Karpas-422 (cell line): ENCODE results near the gene PKP3. TPM values are rescaled to one million over a fixed set of nuclear protein-coding genes. Genes with fewer than 3 reads are reported as not detected.

ENCODE experiments used
- DNase-seq: peaks from one replicate; pipeline ENCODE4 v3.0.0-alpha.2; 2015
- H2AFZ ChIP-seq: fragments of 200-600 bp; sonication (generic); 2 replicates; pipeline ENCODE4 v1.6.1; 2014; ENCODE audit warnings: antibody characterized with exemption, low read length, mixed read lengths
- H3K27ac ChIP-seq: fragments of 200-600 bp; sonication (generic); 2 replicates; pipeline ENCODE4 v1.5.1; 2014; ENCODE audit warnings: mild to moderate bottlenecking, low read length, moderate library complexity
- H3K27me3 ChIP-seq: fragments of 200-600 bp; sonication (generic); 2 replicates; pipeline ENCODE4 v1.6.1; 2014; ENCODE audit warnings: low read length, mixed read lengths
- H3K36me3 ChIP-seq: fragments of 200-600 bp; sonication (generic); 2 replicates; pipeline ENCODE4 v1.6.1; 2014; ENCODE audit warnings: low read length, mixed read lengths; ENCODE audit not compliant: insufficient read depth
- H3K4me1 ChIP-seq: fragments of 200-600 bp; sonication (generic); 2 replicates; pipeline ENCODE4 v1.6.1; 2014; ENCODE audit warnings: mild to moderate bottlenecking, low read length, mixed read lengths
- H3K4me2 ChIP-seq: fragments of 200-600 bp; sonication (generic); 2 replicates; pipeline ENCODE4 v1.6.1; 2014; ENCODE audit warnings: low read length, low read depth, mild to moderate bottlenecking; ENCODE audit not compliant: poor library complexity, severe bottlenecking
- H3K4me3 ChIP-seq: fragments of 200-600 bp; sonication (generic); 2 replicates; pipeline ENCODE4 v1.5.1; 2014; ENCODE audit warnings: mild to moderate bottlenecking, antibody characterized with exemption, low read length, mixed read lengths
- H3K79me2 ChIP-seq: fragments of 200-600 bp; sonication (generic); 2 replicates; pipeline ENCODE4 v1.6.1; 2014; ENCODE audit warnings: mild to moderate bottlenecking, low read length, mixed read lengths
- H3K9ac ChIP-seq: fragments of 200-600 bp; sonication (generic); 2 replicates; pipeline ENCODE4 v1.6.0; 2014; ENCODE audit warnings: low read length
- H3K9me2 ChIP-seq: fragments of 200-600 bp; sonication (generic), shearing (Covaris generic); replicated peaks from 2 replicates; pipeline ENCODE4 v1.6.0; 2014; ENCODE audit warnings: mild to moderate bottlenecking, low read length, moderate library complexity; ENCODE audit not compliant: insufficient read depth
- H3K9me3 ChIP-seq: fragments of 300-700, 200-600 bp; sonication (generic); 2 replicates; pipeline ENCODE4 v1.6.1; 2014; ENCODE audit warnings: low read length, mixed read lengths
- H4K20me1 ChIP-seq: fragments of 200-600 bp; sonication (generic); 2 replicates; pipeline ENCODE4 v1.6.1; 2014; ENCODE audit warnings: mild to moderate bottlenecking, antibody characterized with exemption, low read length, low read depth; ENCODE audit not compliant: insufficient read depth
- total RNA-seq: library from RNA; depleted of rRNA; stranded (reverse); fragments of >200 nt; shearing (Covaris generic); gene quantifications from 2 replicates; pipeline ENCODE4 v1.2.3, GENCODE V29; 2014; ENCODE audit warnings: low replicate concordance

Gene PKP3
- total RNA-seq, 1 experiment from 2014 or later, result not detected

GRCh38 chr11:403761-404431, 9.9 kb downstream of the PKP3 start:
- Histone ChIP-seq H3K9me3 (peaks cover 3% of the 10 kb centered on the region; the same call in 1 of the 2 replicates), H3K9ac (no peak overlapping the region)
- no peak for DNase-seq

GRCh38 chr11:404551-405264, 10.7 kb downstream of the PKP3 start:
- no peak overlapping the region for H3K27ac ChIP-seq
- no peak overlapping the region for H3K9ac ChIP-seq

More at GRCh38 chr11:403761-404431, 9.9 kb downstream of the PKP3 start:
- Histone ChIP-seq H3K4me1 (peaks cover 7% of the 10 kb centered on the region), H3K4me2 (no peak overlapping the region), H3K27ac (no peak overlapping the region), H3K36me3 (no peaks in the 10 kb centered on the region), H3K27me3 (no peaks in the 10 kb centered on the region), H4K20me1 (no peaks in the 10 kb centered on the region), H3K4me3 (no peak overlapping the region), H2AFZ (no peak overlapping the region), H3K79me2 (no peaks in the 10 kb centered on the region), H3K9me2 (no peaks in the 10 kb centered on the region)

GRCh38 chr11:405323-405953, 11.4 kb downstream of the PKP3 start:
- no peak overlapping the region for H2AFZ ChIP-seq
- no peaks in the 10 kb centered on the region; the same call in 1 of the 2 replicates for H3K9me3 ChIP-seq
- no peaks in the 10 kb centered on the region for H3K36me3 ChIP-seq
- no peak for DNase-seq
- no peaks in the 10 kb centered on the region for H3K9me2 ChIP-seq
- H3K27me3 ChIP-seq, result no peaks in the 10 kb centered on the region
- H3K79me2 ChIP-seq, result no peaks in the 10 kb centered on the region
- H3K4me1 ChIP-seq, result peaks cover 7% of the 10 kb centered on the region
- H3K27ac ChIP-seq, result no peak overlapping the region
- H3K4me2 ChIP-seq, result no peak overlapping the region
- no peak overlapping the region for H3K9ac ChIP-seq
- H3K4me3 ChIP-seq, result no peak overlapping the region
- no peaks in the 10 kb centered on the region for H4K20me1 ChIP-seq

More at GRCh38 chr11:404551-405264, 10.7 kb downstream of the PKP3 start:
- no peaks in the 10 kb centered on the region for H4K20me1 ChIP-seq
- H3K27me3 ChIP-seq, result no peaks in the 10 kb centered on the region
- H3K9me3 ChIP-seq, result peaks cover 3% of the 10 kb centered on the region; the same call in 1 of the 2 replicates
- H2AFZ ChIP-seq, result no peak overlapping the region
- H3K79me2 ChIP-seq, result no peaks in the 10 kb centered on the region
- H3K4me1 ChIP-seq, result peaks cover 7% of the 10 kb centered on the region
- H3K36me3 ChIP-seq, result no peaks in the 10 kb centered on the region
- H3K9me2 ChIP-seq, result no peaks in the 10 kb centered on the region
- no peak overlapping the region for H3K4me2 ChIP-seq
- no peak for DNase-seq
- H3K4me3 ChIP-seq, result no peak overlapping the region

- H3K36me3 ChIP-seq, result no peaks in the 10 kb centered on the region
- H2AFZ ChIP-seq, result peak overlapping the region; percentile 61; the same call in 1 of the 2 replicates
- no peaks in the 10 kb centered on the region for H3K27me3 ChIP-seq
- no peaks in the 10 kb centered on the region; the same call in 1 of the 2 replicates for H3K9me3 ChIP-seq
- H4K20me1 ChIP-seq, result no peaks in the 10 kb centered on the region
- peak overlapping the region; percentile 53; the same call in 1 of the 2 replicates for H3K4me3 ChIP-seq
- H3K9ac ChIP-seq, result peak overlapping the region; percentile 57
- H3K4me2 ChIP-seq, result peak overlapping the region; percentile 66
- no peak for DNase-seq
- no peaks in the 10 kb centered on the region for H3K79me2 ChIP-seq
- no peak overlapping the region for H3K27ac ChIP-seq
- H3K9me2 ChIP-seq, result no peaks in the 10 kb centered on the region
- peaks cover 7% of the 10 kb centered on the region for H3K4me1 ChIP-seq
Observed at GRCh38 chr11:405954-406795, 12.2 kb downstream of the PKP3 start.

GRCh38 chr11:406796-407650, 13.0 kb downstream of the PKP3 start:
- no peak overlapping the region for H3K27ac ChIP-seq
- H3K4me1 ChIP-seq, result peaks cover 7% of the 10 kb centered on the region
- peak overlapping the region; percentile 61; the same call in 1 of the 2 replicates for H2AFZ ChIP-seq
- peak overlapping the region; percentile 57 for H3K9ac ChIP-seq
- no peaks in the 10 kb centered on the region; the same call in 1 of the 2 replicates for H3K9me3 ChIP-seq
- DNase-seq, result peak; percentile 96
- H3K4me2 ChIP-seq, result peak overlapping the region; percentile 66
- H3K4me3 ChIP-seq, result peak overlapping the region; percentile 53; the same call in 1 of the 2 replicates
- no peaks in the 10 kb centered on the region for H4K20me1 ChIP-seq
- H3K36me3 ChIP-seq, result no peaks in the 10 kb centered on the region
- H3K9me2 ChIP-seq, result no peaks in the 10 kb centered on the region
- H3K79me2 ChIP-seq, result no peaks in the 10 kb centered on the region
- no peaks in the 10 kb centered on the region for H3K27me3 ChIP-seq

GRCh38 chr11:407651-408123, 13.7 kb downstream of the PKP3 start:
- Histone ChIP-seq H3K4me2 (no peak overlapping the region), H4K20me1 (no peaks in the 10 kb centered on the region), H3K9me3 (no peaks in the 10 kb centered on the region; the same call in 1 of the 2 replicates), H3K27me3 (no peaks in the 10 kb centered on the region), H3K36me3 (no peaks in the 10 kb centered on the region), H3K9ac (no peak overlapping the region), H3K4me1 (peaks cover 7% of the 10 kb centered on the region), H3K4me3 (no peak overlapping the region), H3K27ac (no peak overlapping the region), H2AFZ (no peak overlapping the region), H3K79me2 (no peaks in the 10 kb centered on the region), H3K9me2 (no peaks in the 10 kb centered on the region)
- DNase-seq, result no peak
